ENCODE data around the gene CNDP1.
"Not testable (repeated sequence)": the region's sequence is repeated elsewhere in the genome, so short reads cannot be mapped to it uniquely, and the experiment has no call there.

The CNDP1 gene, protein sequence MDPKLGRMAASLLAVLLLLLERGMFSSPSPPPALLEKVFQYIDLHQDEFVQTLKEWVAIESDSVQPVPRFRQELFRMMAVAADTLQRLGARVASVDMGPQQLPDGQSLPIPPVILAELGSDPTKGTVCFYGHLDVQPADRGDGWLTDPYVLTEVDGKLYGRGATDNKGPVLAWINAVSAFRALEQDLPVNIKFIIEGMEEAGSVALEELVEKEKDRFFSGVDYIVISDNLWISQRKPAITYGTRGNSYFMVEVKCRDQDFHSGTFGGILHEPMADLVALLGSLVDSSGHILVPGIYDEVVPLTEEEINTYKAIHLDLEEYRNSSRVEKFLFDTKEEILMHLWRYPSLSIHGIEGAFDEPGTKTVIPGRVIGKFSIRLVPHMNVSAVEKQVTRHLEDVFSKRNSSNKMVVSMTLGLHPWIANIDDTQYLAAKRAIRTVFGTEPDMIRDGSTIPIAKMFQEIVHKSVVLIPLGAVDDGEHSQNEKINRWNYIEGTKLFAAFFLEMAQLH

GRCh38 chr18:74534150-74534969 lies at the start of gene CNDP1:
TSS of gene CNDP1 (plus strand) at chr18:74534500. CDS start at chr18:74534668, 168 bp downstream.
- DNase-seq = no peak

- peak; percentile 73 for DNase-seq
Observed at GRCh38 chr18:74486119-74486849, 48.0 kb upstream of the CNDP1 start.

GRCh38 chr18:74488354-74488753 lies 45.9 kb upstream of the CNDP1 start:
- no peak for DNase-seq

GRCh38 chr18:74488864-74489263 lies 45.4 kb upstream of the CNDP1 start:
- DNase-seq = no peak

DNA sequence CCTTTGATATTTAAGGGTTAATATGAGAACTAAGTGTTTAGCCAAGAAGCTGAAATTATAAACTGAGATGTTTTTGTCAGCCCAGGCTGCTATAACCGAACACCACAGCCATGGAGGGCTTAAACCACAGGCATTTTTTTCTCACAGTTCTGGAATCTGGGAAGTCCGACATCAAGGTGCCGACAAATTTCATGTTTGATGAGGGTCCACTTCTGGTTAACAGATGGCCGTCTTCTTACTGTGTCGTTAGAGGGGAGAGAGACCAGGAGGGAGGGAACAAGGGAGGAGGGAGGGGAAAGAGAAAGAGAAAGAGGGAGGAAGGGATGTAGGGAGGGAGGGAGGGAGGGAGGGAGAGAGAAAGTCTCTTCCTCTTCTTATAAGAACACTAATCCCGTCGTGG lies 44.6 kb upstream of the CNDP1 start:
- no peak for DNase-seq

GRCh38 chr18:74492259-74492658 lies 42.0 kb upstream of the CNDP1 start:
- no peak for DNase-seq

- peak; percentile 84 for DNase-seq
Observed at GRCh38 chr18:74493689-74494088, 40.6 kb upstream of the CNDP1 start.

GRCh38 chr18:74494514-74494913 lies 39.8 kb upstream of the CNDP1 start:
- DNase-seq = no peak

GRCh38 chr18:74495581-74496507 lies 38.5 kb upstream of the CNDP1 start, which contains the start of gene CNDP2:
TSS of gene CNDP2 (plus strand) at chr18:74496363. CDS start at chr18:74499974, 3,611 bp downstream.
- peak; percentile 100 for DNase-seq

GRCh38 chr18:74496508-74497323 lies 37.6 kb upstream of the CNDP1 start:
- peak; percentile 80 for DNase-seq

DNA sequence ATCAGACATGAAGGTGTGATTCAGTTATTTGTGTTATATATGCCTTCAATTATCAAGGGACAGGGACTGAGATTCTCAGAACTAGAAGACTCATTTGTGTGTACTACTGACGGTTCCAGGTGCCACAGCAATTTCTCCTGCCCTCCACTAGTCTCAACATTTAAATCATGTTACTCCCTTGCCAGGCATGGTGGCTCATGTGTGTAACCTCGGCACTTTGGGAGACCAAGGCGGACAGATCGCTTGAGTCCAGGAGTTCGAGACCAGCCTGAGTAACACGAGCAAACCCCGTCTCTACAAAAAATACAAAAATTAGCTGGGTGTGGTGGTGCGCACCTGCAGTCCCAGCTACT lies 37.0 kb upstream of the CNDP1 start:
- no peak for DNase-seq

GRCh38 chr18:74497778-74498177 lies 36.5 kb upstream of the CNDP1 start:
- DNase-seq = no peak

- no peak for DNase-seq
Observed at GRCh38 chr18:74498712-74499627, 35.3 kb upstream of the CNDP1 start.

DNA sequence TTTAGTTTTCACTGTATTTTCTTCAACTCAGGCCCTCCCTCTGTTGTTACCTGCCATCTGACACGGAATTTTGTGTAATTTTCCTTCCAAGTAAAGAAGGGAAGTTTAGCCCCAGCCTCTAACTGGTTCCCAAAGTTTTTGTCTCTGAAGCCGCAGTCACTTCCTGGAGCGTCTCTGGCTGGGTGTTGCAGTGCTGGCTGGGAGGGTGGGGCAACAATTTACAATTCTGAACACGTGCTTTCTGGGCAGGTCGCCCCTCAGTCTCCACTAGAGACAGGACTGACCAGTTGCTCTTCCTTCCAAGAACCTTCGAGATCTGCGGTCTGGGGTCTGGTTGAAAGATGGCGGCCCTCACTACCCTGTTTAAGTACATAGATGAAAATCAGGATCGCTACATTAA lies 34.7 kb upstream of the CNDP1 start:
- no peak for DNase-seq

- DNase-seq = no peak
Observed at GRCh38 chr18:74500372-74500771, 33.9 kb upstream of the CNDP1 start.

DNA sequence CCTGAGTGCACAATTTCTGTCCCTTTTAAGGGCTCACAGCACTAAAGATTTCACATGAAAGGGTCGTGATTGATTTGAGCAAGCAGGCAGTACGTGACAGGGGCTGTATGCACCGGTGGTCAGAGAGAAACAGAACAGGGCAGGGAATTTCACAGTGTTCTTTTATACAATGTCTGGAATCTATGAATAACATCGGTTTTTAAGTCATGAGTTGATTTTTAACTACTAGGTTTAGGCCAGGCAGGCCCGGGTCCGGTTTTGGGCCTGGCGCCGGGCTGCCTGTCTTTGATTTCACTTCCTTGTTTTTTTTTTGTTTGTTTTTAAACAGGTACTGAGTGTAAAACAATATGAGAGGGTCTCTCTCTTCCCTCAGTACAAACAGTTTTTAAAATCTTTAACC lies 33.5 kb upstream of the CNDP1 start:
- not testable (repeated sequence) for DNase-seq

DNA sequence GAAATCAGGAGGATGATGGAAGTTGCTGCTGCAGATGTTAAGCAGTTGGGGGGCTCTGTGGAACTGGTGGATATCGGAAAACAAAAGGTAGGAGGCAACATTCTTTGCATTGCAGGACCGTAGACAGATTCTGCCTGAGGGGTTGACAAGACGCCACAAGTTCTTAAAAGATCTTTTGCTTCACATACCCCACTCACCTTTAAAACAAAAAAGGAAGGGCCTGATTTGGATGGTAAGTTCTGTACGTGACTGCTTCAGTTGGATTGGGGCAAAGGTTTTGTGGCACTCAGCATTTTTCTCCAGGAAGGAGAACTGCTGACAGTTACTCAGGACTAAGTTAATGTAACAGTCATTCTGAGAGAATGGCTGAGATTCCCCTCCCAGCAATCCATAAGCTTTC lies 32.9 kb upstream of the CNDP1 start:
- DNase-seq = no peak

DNA sequence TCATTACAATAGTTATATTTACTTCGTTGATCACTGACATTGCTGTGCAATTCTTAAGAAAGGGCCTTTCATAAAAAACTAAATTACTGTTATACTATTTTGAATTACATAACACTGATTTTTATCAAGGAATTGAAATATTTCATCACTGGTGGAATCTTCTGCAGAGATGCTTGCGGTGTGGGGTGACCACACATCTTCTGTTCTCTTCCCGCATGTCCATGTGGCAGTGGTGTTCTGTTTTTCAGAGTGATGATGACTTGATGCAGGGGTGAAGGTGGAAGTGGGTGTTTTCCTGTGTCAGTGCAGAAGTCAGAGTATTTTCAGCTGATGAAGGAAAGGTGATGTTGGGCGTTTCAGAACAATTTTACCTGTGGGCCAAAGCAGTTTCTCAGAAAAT lies 31.2 kb upstream of the CNDP1 start:
- DNase-seq = no peak

- DNase-seq = no peak
Observed at GRCh38 chr18:74505776-74506175, 28.5 kb upstream of the CNDP1 start.
